Neutrophil (primary cell): ENCODE data around the gene CRAMP1.
A peak's percentile ranks its signal among the peaks of the same experiment; 100 is the strongest.

Source experiments
- H3K27ac ChIP-seq: fragments of 200-600 bp; sonication (generic); 2 replicates; pipeline ENCODE4 v1.5.1; 2016; ENCODE audit warnings: mild to moderate bottlenecking, moderate library complexity
- H3K27me3 ChIP-seq: fragments of 200-600 bp; sonication (generic); 2 replicates; pipeline ENCODE4 v1.6.0; 2016; ENCODE audit warnings: mild to moderate bottlenecking
- H3K36me3 ChIP-seq: fragments of 200-600 bp; sonication (generic); 2 replicates; pipeline ENCODE4 v1.5.1; 2017
- H3K4me1 ChIP-seq, 2 experiments: fragments of 200-600 bp in 1 of 2; sonication (generic) in 1 of 2; 1 replicate in 1 of 2; 2 replicates in 1 of 2; pipeline versions ENCODE4 v1.5.1 to v1.6.1; 2013 to 2016; ENCODE audit warnings: low read depth in 1 of 2, low read length in 1 of 2, mild to moderate bottlenecking in 1 of 2, moderate library complexity in 1 of 2; ENCODE audit not compliant: control insufficient read depth in 1 of 2, insufficient read depth in 1 of 2
- H3K4me3 ChIP-seq, 2 experiments: fragments of 200-600 bp in 1 of 2; sonication (generic) in 1 of 2; 1 replicate in 1 of 2; 2 replicates in 1 of 2; pipeline ENCODE4 v1.5.1; 2013 to 2016; ENCODE audit warnings: low read depth in 1 of 2, low read length in 1 of 2, mild to moderate bottlenecking in 1 of 2, moderate library complexity in 1 of 2
- H3K9me3 ChIP-seq: fragments of 200-600 bp; sonication (generic); 2 replicates; pipeline ENCODE4 v1.5.1; 2016
- CTCF ChIP-seq: fragments of 200-600 bp; sonication (generic); IDR thresholded peaks from 2 replicates; pipeline ENCODE4 v1.5.1; 2016; ENCODE audit warnings: antibody characterized with exemption

The CRAMP1 gene

GRCh38 chr16:1645914-1646525 is 33.9 kb downstream of the CRAMP1 start:
- H3K9me3 ChIP-seq, result no peaks in the 10 kb centered on the region
- no peak overlapping the region for H3K4me3 ChIP-seq
- H3K27ac ChIP-seq, result peak overlapping the region; percentile 42
- H3K27me3 ChIP-seq, result no peaks in the 10 kb centered on the region
- peaks cover 0 to 5% of the 10 kb centered on the region in 2 experiments for H3K4me1 ChIP-seq
- no peak for TF ChIP-seq CTCF
- H3K36me3 ChIP-seq, result peaks cover 42% of the 10 kb centered on the region

- no peak for TF ChIP-seq CTCF
- H3K36me3 ChIP-seq, result peaks cover 33% of the 10 kb centered on the region
- no peaks in the 10 kb centered on the region for H3K9me3 ChIP-seq
- H3K27me3 ChIP-seq, result no peaks in the 10 kb centered on the region
- peaks cover 0 to 5% of the 10 kb centered on the region in 2 experiments for H3K4me1 ChIP-seq
- no peak overlapping the region for H3K27ac ChIP-seq
- no peak overlapping the region for H3K4me3 ChIP-seq
These were observed 35.7 kb downstream of the CRAMP1 start for GRCh38 chr16:1647856-1648255.

GRCh38 chr16:1650131-1650530 is 38.0 kb downstream of the CRAMP1 start:
- no peaks in the 10 kb centered on the region for H3K9me3 ChIP-seq
- peaks cover 0 to 5% of the 10 kb centered on the region in 2 experiments for H3K4me1 ChIP-seq
- H3K27ac ChIP-seq, result no peak overlapping the region
- no peaks in the 10 kb centered on the region for H3K27me3 ChIP-seq
- TF ChIP-seq CTCF, result no peak
- no peak overlapping the region for H3K4me3 ChIP-seq
- peaks cover 34% of the 10 kb centered on the region for H3K36me3 ChIP-seq

- Histone ChIP-seq H3K36me3 (peaks cover 36% of the 10 kb centered on the region), H3K9me3 (no peaks in the 10 kb centered on the region), H3K27ac (no peak overlapping the region)
These were observed 39.2 kb downstream of the CRAMP1 start for GRCh38 chr16:1651094-1651973.

GRCh38 chr16:1651974-1652312 is 39.8 kb downstream of the CRAMP1 start:
- Histone ChIP-seq H3K27me3 (no peaks in the 10 kb centered on the region), H3K36me3 (peaks cover 42% of the 10 kb centered on the region), H3K4me1 (no peaks in the 10 kb centered on the region), H3K4me3 (no peak overlapping the region), H3K27ac (no peak overlapping the region), H3K9me3 (no peaks in the 10 kb centered on the region)
- no peak for TF ChIP-seq CTCF

More at GRCh38 chr16:1651094-1651973, 39.2 kb downstream of the CRAMP1 start:
- Histone ChIP-seq H3K4me3 (no peak overlapping the region), H3K4me1 (peaks cover 0 to under 1% of the 10 kb centered on the region in 2 experiments), H3K27me3 (no peaks in the 10 kb centered on the region)
- TF ChIP-seq CTCF, result no peak
